Measurements from ENCODE around the gene MAP2K3. TPM values are rescaled to one million over a fixed set of nuclear protein-coding genes. Genes with fewer than 3 reads are reported as not detected.
A peak's percentile ranks its signal among the peaks of the same experiment; 100 is the strongest.

Gene MAP2K3
- total RNA-seq, 2 donors from 2014 or later: 66.6 to 81.1 TPM

DNA sequence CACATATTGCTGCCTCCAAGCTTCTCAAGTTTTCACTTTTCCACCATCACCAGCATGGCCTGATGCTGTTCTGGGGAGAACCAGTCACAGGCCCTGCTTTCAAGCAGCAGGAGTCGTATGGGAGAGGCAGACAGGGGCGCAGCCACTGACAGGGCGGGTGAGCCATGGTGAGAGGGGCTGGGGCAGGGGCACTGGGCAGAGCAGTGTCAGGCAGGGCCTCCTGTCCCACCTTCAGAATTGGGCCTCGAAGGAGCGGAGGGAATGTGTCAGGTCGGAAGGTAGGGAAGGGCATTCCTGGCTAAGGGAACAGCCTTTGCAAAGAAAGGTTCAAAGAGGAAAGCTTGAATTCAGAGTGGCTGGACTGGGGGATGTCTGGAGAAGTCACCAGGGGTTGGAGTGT is 4.9 kb upstream of the MAP2K3 start:
- TF ChIP-seq, protein P1, sequence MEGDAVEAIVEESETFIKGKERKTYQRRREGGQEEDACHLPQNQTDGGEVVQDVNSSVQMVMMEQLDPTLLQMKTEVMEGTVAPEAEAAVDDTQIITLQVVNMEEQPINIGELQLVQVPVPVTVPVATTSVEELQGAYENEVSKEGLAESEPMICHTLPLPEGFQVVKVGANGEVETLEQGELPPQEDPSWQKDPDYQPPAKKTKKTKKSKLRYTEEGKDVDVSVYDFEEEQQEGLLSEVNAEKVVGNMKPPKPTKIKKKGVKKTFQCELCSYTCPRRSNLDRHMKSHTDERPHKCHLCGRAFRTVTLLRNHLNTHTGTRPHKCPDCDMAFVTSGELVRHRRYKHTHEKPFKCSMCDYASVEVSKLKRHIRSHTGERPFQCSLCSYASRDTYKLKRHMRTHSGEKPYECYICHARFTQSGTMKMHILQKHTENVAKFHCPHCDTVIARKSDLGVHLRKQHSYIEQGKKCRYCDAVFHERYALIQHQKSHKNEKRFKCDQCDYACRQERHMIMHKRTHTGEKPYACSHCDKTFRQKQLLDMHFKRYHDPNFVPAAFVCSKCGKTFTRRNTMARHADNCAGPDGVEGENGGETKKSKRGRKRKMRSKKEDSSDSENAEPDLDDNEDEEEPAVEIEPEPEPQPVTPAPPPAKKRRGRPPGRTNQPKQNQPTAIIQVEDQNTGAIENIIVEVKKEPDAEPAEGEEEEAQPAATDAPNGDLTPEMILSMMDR (IDR thresholded peaks at IDR 0.05): no peak
- Histone ChIP-seq H3K4me3 (no peak overlapping the region), H3K4me1 (ENCODE audit: control insufficient read depth in 1 of 2, low read depth in 2 of 2) (peaks cover 18 to 36% of the 10 kb centered on the region in 2 donors), H3K9me3 (no peaks in the 10 kb centered on the region), H3K36me3 (no peaks in the 10 kb centered on the region), H3K27ac (no peak overlapping the region), H3K27me3 (replicated peaks; ENCODE audit: insufficient read depth) (no peaks in the 10 kb centered on the region)
- no peak for ATAC-seq (ENCODE audit: insufficient number of reproducible peaks, low FRiP score, low read depth)
- no peak for DNase-seq (ENCODE audit: low spot score)

GRCh38 chr17:21280081-21280518 is 4.4 kb upstream of the MAP2K3 start:
- DNase-seq (ENCODE audit: low spot score): peak; percentile 65

GRCh38 chr17:21282231-21282630 is 2.3 kb upstream of the MAP2K3 start:
- Histone ChIP-seq H3K4me1 (ENCODE audit: control insufficient read depth in 1 of 2, low read depth in 2 of 2) (peaks cover 25 to 32% of the 10 kb centered on the region in 2 donors), H3K4me3 (no peak overlapping the region), H3K9me3 (no peaks in the 10 kb centered on the region), H3K36me3 (no peaks in the 10 kb centered on the region), H3K27ac (peak overlapping the region; percentile 75 to 96), H3K27me3 (replicated peaks; ENCODE audit: insufficient read depth) (no peaks in the 10 kb centered on the region)
- DNase-seq (ENCODE audit: low spot score) (peak; percentile 78), ATAC-seq (ENCODE audit: insufficient number of reproducible peaks, low FRiP score, low read depth) (peak; percentile 69)
- TF ChIP-seq, protein P1 (IDR thresholded peaks at IDR 0.05): no peak

More at GRCh38 chr17:21280081-21280518, 4.4 kb upstream of the MAP2K3 start:
- TF ChIP-seq, protein P1 (IDR thresholded peaks at IDR 0.05): peak; percentile 96
- no peak for ATAC-seq (ENCODE audit: insufficient number of reproducible peaks, low FRiP score, low read depth)
- Histone ChIP-seq H3K27me3 (replicated peaks; ENCODE audit: insufficient read depth) (no peaks in the 10 kb centered on the region), H3K27ac (no peak overlapping the region), H3K4me1 (ENCODE audit: control insufficient read depth in 1 of 2, low read depth in 2 of 2) (peaks cover 18 to 33% of the 10 kb centered on the region in 2 donors), H3K9me3 (no peaks in the 10 kb centered on the region), H3K36me3 (no peaks in the 10 kb centered on the region), H3K4me3 (no peak overlapping the region)

DNA sequence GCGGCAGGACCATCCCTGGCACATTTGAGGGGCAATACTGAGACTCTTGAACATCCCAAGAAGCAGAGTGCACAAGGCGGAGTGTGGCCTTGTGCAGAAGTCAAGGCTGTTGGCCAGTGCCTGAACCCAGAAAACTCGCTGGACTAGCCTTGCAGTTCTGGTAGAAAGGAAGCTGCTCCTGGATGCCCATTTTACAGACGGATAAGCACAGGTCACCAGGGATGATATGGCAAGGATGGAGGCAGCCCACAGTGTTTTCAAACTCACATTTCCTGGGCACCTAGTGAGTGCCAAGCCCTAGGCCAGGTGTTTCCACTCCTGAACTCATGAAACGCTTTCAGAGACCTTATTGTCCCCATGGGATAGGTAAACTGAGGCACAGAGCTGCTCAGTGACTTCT is 1.7 kb upstream of the MAP2K3 start:
- Histone ChIP-seq H3K36me3 (no peaks in the 10 kb centered on the region), H3K27me3 (replicated peaks; ENCODE audit: insufficient read depth) (no peaks in the 10 kb centered on the region), H3K4me3 (no peak overlapping the region), H3K4me1 (ENCODE audit: control insufficient read depth in 1 of 2, low read depth in 2 of 2) (peaks cover 28 to 36% of the 10 kb centered on the region in 2 donors), H3K27ac (peak overlapping the region; percentile 75 to 96), H3K9me3 (no peaks in the 10 kb centered on the region)
- TF ChIP-seq, protein P1 (IDR thresholded peaks at IDR 0.05): no peak
- DNase-seq (ENCODE audit: low spot score) (no peak), ATAC-seq (ENCODE audit: insufficient number of reproducible peaks, low FRiP score, low read depth) (no peak)

DNA sequence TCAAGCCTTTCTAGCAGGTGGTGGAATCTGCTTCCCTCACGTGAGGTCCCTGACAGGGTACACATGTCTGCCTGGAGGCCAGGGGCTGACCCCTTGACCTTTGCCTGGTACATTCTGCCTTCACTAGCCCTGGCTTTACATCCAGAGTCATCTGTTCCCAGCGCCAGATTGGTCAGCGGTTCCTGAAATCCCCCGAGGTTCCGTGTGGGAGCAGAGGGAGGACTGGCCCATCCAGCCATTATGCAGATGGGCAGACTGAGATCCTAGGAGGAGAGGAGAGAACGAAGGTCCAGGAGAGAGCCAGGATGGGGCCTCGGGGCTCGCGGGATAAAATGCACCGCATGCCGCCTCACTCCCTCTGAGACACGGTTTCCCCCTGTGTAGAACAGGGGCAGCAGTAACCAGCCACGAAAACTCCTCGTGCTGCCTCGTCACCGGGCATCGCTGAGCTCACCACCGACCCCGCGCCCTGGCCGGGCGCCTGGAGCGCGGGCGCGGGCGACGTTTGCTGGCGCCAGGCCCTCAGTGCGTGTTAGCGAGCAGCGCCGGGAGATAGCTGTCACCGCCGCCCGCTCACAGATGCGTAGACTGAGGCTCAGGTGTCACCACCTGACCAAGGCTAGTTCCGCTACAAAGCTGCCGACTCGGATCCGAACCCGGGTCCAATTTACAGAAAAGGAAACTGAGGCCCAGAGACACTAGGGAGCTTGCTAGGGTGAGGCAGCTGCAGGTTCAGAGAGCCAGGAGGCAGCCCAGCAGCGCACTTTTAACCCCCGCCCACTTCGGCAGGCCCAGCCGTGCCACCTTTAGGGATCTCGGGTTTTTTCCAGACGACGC is 811 bp upstream of the MAP2K3 start:
- no peaks in the 10 kb centered on the region for H3K27me3 ChIP-seq (replicated peaks; ENCODE audit: insufficient read depth)
- DNase-seq (ENCODE audit: low spot score) (no peak), ATAC-seq (ENCODE audit: insufficient number of reproducible peaks, low FRiP score, low read depth) (no peak)
- peak overlapping the region; percentile 75 to 96 for H3K27ac ChIP-seq
- H3K36me3 ChIP-seq: no peaks in the 10 kb centered on the region
- H3K9me3 ChIP-seq: no peaks in the 10 kb centered on the region
- H3K4me3 ChIP-seq: peak overlapping the region; percentile 88
- TF ChIP-seq, protein P1 (IDR thresholded peaks at IDR 0.05): no peak
- H3K4me1 ChIP-seq (ENCODE audit: control insufficient read depth in 1 of 2, low read depth in 2 of 2): peaks cover 34 to 44% of the 10 kb centered on the region in 2 donors
